ENCODE data around the gene KBTBD8. TPM values are rescaled to one million over a fixed set of nuclear protein-coding genes. Genes with fewer than 3 reads are reported as not detected.

The KBTBD8 gene
- total and polyA plus RNA-seq, 9 of the 15 experiments (the other 6 are each of a cell fraction or from before 2014, with no cell fraction given): 2.7 to 9.1 (median 5.6) TPM

DNA sequence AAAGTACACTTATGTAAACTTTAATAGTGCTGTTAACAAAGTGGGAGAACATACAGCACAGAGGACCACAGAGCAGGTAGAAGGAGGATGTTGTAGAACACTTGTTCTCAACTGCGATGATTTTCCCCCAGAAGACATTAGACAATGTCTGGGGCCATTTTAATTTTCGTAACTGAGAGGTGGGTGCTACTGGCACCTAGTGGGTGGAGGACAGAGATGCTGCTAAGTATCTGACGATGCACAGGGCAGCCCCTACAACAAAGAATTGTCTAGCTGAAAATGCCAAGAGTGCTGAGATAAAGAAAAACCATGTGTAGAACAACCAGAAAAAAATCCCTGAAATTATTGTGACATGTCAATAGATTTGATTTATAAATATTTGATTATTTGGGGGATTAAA is 5.0 kb upstream of the KBTBD8 start:
- DNase-seq (ENCODE audit: extremely low read depth in 1 of 4, low spot score in 3 of 4) (no peak), ATAC-seq (no peak), FAIRE-seq (no peak)
- intact Hi-C loops (cut with micrococcal nuclease): no loop called here
- WGBS (ENCODE audit: insufficient coverage, low coverage, missing lambda C conversion rate): 66% methylated on average over 3 of the region's 3 CpGs
- no TSS peak for BruUV-seq (replicated peaks)
- TF ChIP-seq NFYB (IDR thresholded peaks at IDR 0.05; ENCODE audit: extremely low read depth, insufficient read length): no peak
- TF ChIP-seq, protein P1, sequence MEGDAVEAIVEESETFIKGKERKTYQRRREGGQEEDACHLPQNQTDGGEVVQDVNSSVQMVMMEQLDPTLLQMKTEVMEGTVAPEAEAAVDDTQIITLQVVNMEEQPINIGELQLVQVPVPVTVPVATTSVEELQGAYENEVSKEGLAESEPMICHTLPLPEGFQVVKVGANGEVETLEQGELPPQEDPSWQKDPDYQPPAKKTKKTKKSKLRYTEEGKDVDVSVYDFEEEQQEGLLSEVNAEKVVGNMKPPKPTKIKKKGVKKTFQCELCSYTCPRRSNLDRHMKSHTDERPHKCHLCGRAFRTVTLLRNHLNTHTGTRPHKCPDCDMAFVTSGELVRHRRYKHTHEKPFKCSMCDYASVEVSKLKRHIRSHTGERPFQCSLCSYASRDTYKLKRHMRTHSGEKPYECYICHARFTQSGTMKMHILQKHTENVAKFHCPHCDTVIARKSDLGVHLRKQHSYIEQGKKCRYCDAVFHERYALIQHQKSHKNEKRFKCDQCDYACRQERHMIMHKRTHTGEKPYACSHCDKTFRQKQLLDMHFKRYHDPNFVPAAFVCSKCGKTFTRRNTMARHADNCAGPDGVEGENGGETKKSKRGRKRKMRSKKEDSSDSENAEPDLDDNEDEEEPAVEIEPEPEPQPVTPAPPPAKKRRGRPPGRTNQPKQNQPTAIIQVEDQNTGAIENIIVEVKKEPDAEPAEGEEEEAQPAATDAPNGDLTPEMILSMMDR (IDR thresholded peaks at IDR 0.05 in 2 of 3, conservative IDR thresholded peaks at IDR 0.05 in 1 of 3; ENCODE audit: insufficient read depth in 2 of 3, low read depth in 1 of 3, low read length in 3 of 3): peak in 1 of 3 experiments; percentile 7; a peak in 1 of 6 replicates
- Histone ChIP-seq H3K9me3 (replicated peaks; ENCODE audit: control insufficient read depth, insufficient read depth, low read depth, low read length) (no peaks in the 10 kb centered on the region), H2AFZ (ENCODE audit: low read depth, low read length) (no peak overlapping the region), H3K9ac (ENCODE audit: insufficient read depth in 1 of 2, low read depth in 2 of 2, low read length in 2 of 2) (no peak overlapping the region), H3K27me3 (ENCODE audit: control insufficient read depth in 2 of 2, insufficient read depth in 2 of 2, low read length in 2 of 2) (no peaks in the 10 kb centered on the region), H3K4me3 (no peak overlapping the region), H3K36me3 (ENCODE audit: control insufficient read depth, insufficient read depth, low read length) (no peaks in the 10 kb centered on the region), H3K27ac (ENCODE audit: extremely low read depth, low read depth, low read length) (no peak overlapping the region), H3K4me2 (ENCODE audit: insufficient read depth, low read length) (no peak overlapping the region), H3K9me1 (ENCODE audit: control insufficient read depth, insufficient read depth, low read length) (no peaks in the 10 kb centered on the region), H4K20me1 (replicated peaks; ENCODE audit: control insufficient read depth, insufficient read depth, low read length) (no peaks in the 10 kb centered on the region), H3K79me2 (ENCODE audit: control insufficient read depth, insufficient read depth, low read length) (no peaks in the 10 kb centered on the region), H3K4me1 (replicated peaks in 1 of 2; ENCODE audit: control insufficient read depth in 2 of 2, insufficient read depth in 2 of 2, low read length in 2 of 2) (peaks cover 0 to 13% of the 10 kb centered on the region in 2 experiments; a peak in 2 of 5 replicates)
- ChIA-PET CTCF (ENCODE audit: low intra/inter-chr PET ratio) (no interaction called here), POLR2A (no interaction called here)
- in situ Hi-C loops (cut with MboI): no loop called here

- no TSS peak for BruUV-seq (replicated peaks)
- CTCF ChIA-PET (ENCODE audit: low intra/inter-chr PET ratio): no interaction called here
- no peak overlapping the region for H2AFZ ChIP-seq (ENCODE audit: low read depth, low read length)
- H3K4me2 ChIP-seq (ENCODE audit: insufficient read depth, low read length): no peak overlapping the region
- no peak overlapping the region for H3K27ac ChIP-seq (ENCODE audit: extremely low read depth, low read depth, low read length)
- intact Hi-C loops (cut with micrococcal nuclease) (no loop called here), in situ Hi-C loops (cut with MboI) (no loop called here)
- no peak overlapping the region for H3K4me3 ChIP-seq
- H3K9me1 ChIP-seq (ENCODE audit: control insufficient read depth, insufficient read depth, low read length): no peaks in the 10 kb centered on the region
- peaks cover 11% of the 10 kb centered on the region; the same call in 2 of the 3 replicates for H3K79me2 ChIP-seq (ENCODE audit: control insufficient read depth, insufficient read depth, low read length)
- H3K9ac ChIP-seq (ENCODE audit: insufficient read depth in 1 of 2, low read depth in 2 of 2, low read length in 2 of 2): no peak overlapping the region
- DNase-seq (ENCODE audit: extremely low read depth in 1 of 4, low spot score in 3 of 4): no peak
- no peak for ATAC-seq
- FAIRE-seq: no peak
- H3K27me3 ChIP-seq (ENCODE audit: control insufficient read depth in 2 of 2, insufficient read depth in 2 of 2, low read length in 2 of 2): no peaks in the 10 kb centered on the region
- no peaks in the 10 kb centered on the region for H4K20me1 ChIP-seq (replicated peaks; ENCODE audit: control insufficient read depth, insufficient read depth, low read length)
- POLR2A ChIA-PET: no interaction called here
- peaks cover 4 to 15% of the 10 kb centered on the region in 2 experiments; a peak in 3 of 5 replicates for H3K4me1 ChIP-seq (replicated peaks in 1 of 2; ENCODE audit: control insufficient read depth in 2 of 2, insufficient read depth in 2 of 2, low read length in 2 of 2)
- WGBS (ENCODE audit: insufficient coverage, low coverage, missing lambda C conversion rate): 92% methylated on average over 1 of the region's 1 CpG
- no peaks in the 10 kb centered on the region for H3K9me3 ChIP-seq (replicated peaks; ENCODE audit: control insufficient read depth, insufficient read depth, low read depth, low read length)
- H3K36me3 ChIP-seq (ENCODE audit: control insufficient read depth, insufficient read depth, low read length): no peaks in the 10 kb centered on the region
- TF ChIP-seq PTRF (tag; IDR thresholded peaks at IDR 0.05): no peak
- TF ChIP-seq ZNF644 (tag; IDR thresholded peaks at IDR 0.05; ENCODE audit: low read depth): no peak
- TF ChIP-seq AFF4 (CRISPR knock-in tag; IDR thresholded peaks at IDR 0.05): no peak
- no peak for TF ChIP-seq POLR2AphosphoS5 (IDR thresholded peaks at IDR 0.05; ENCODE audit: control insufficient read depth, insufficient read depth, low read depth, low read length)
- no peak for TF ChIP-seq ZNF263 (CRISPR knock-in tag; IDR thresholded peaks at IDR 0.05; ENCODE audit: borderline replicate concordance)
- TF ChIP-seq ZBTB43 (CRISPR knock-in tag; IDR thresholded peaks at IDR 0.05): no peak
- no peak for TF ChIP-seq RHOXF2B (CRISPR knock-in tag; conservative IDR thresholded peaks at IDR 0.05)
These were observed 3.5 kb upstream of the KBTBD8 start for GRCh38 chr3:66994588-66994987.
